Heart left ventricle (tissue), 16 donors: ENCODE results near the gene SLC2A5. TPM values are rescaled to one million over a fixed set of nuclear protein-coding genes. Genes with fewer than 3 reads are reported as not detected.

Source experiments
- ATAC-seq, 4 donors: fragments of 200-7000 bp; cut with Tn5 transposase; one replicate each; pipeline ENCODE4 v1.9.1; 2020 to 2022; ENCODE audit warnings: moderate library complexity in 4 of 4, mild to moderate bottlenecking in 3 of 4, moderate number of reproducible peaks in 1 of 4
- DNase-seq, 5 donors: peaks; one replicate each; pipeline ENCODE4 v3.0.0-alpha.2; 2020
- H3K27ac ChIP-seq, 12 donors: fragments of 200-600 bp; sonication (generic) in 4 of 12; one replicate each; pipeline versions ENCODE4 v1.5.0 to v1.8.0; 2016 to 2022; ENCODE audit warnings: mild to moderate bottlenecking in 2 of 12
- H3K27me3 ChIP-seq, 9 donors: fragments of 200-600 bp; sonication (generic) in 2 of 9; one replicate each; pipeline versions ENCODE4 v1.5.1 to v1.8.0; 2016 to 2022; ENCODE audit warnings: mild to moderate bottlenecking in 3 of 9
- H3K36me3 ChIP-seq, 9 donors: fragments of 200-600 bp; sonication (generic) in 2 of 9; one replicate each; pipeline versions ENCODE4 v1.5.0 to v1.8.0; 2018 to 2022; ENCODE audit warnings: mild to moderate bottlenecking in 2 of 9
- H3K4me1 ChIP-seq, 12 donors: fragments of 200-600 bp; sonication (generic) in 4 of 12; one replicate each; pipeline versions ENCODE4 v1.5.0 to v1.8.0; 2016 to 2022; ENCODE audit warnings: mild to moderate bottlenecking in 3 of 12
- H3K4me3 ChIP-seq, 12 donors: fragments of 200-600 bp; sonication (generic) in 4 of 12; one replicate each; pipeline versions ENCODE4 v1.5.0 to v1.8.0; 2017 to 2022; ENCODE audit warnings: mild to moderate bottlenecking in 9 of 12, moderate library complexity in 4 of 12
- H3K9me3 ChIP-seq, 12 donors: fragments of 200-600 bp; sonication (generic) in 4 of 12; one replicate each; pipeline versions ENCODE4 v1.5.0 to v1.8.0; 2016 to 2022; ENCODE audit warnings: mild to moderate bottlenecking in 1 of 12
- POLR2A ChIP-seq, 2 donors: fragments of 450-650 bp; IDR thresholded peaks; one replicate each; pipeline ENCODE4 v1.6.1; 2017; ENCODE audit warnings: antibody characterized with exemption in 2 of 2, mild to moderate bottlenecking in 2 of 2, moderate library complexity in 2 of 2
- WGBS, 4 donors: extraction: QIAGEN DNeasy Blood & Tissue Kit in 2 of 4; methylation state at CpG; one replicate each; pipeline versions ENCODE4 v1.1.5 to v1.1.7; 2013 to 2018; 5-methylcytosine and 5-hydroxymethylcytosine counted together
- intact Hi-C, 10 donors: fragments of 100-400 bp; cut with DNase I; formaldehyde crosslinking; loops; one replicate each; pipeline versions ENCODE4 v1.11.1 to v1.14.2; 2022
- polyA plus RNA-seq, 2 donors: library from polyadenylated mRNA; stranded (reverse); fragments of 200-250 nt; gene quantifications; one replicate each; pipeline ENCODE4 v1.2.3, GENCODE V29; 2013
- total RNA-seq, 9 donors: library from RNA; depleted of rRNA in 2 of 9; stranded (reverse); fragments of >200 nt in 2 of 9; fragmentation: NEBNext Ultra II Directional in 3 of 9; extraction: Animal tissue kit (Norgen Biotek cat#: 25700) in 3 of 9; gene quantifications; one replicate each; pipeline versions ENCODE4 v1.1.0 to v1.2.4, GENCODE V29; 2016 to 2023
- TF ChIP-seq, protein P1 (sequence below), 12 donors: fragments of 200-600 bp; sonication (generic) in 4 of 12; IDR thresholded peaks; one replicate each; pipeline versions ENCODE4 v1.5.0 to v1.8.0; 2018 to 2022; ENCODE audit warnings: antibody characterized with exemption in 12 of 12, mild to moderate bottlenecking in 5 of 12
- donor health status: ischemic (EF 13 %, LVEDD 7.1; RV severe dilation, severe dysfunction).
- donor health status: healthy with polysubstance abuse.
- donor health status: DM: no; HTN: yes; CAD: no.
- donor health status: DM: no; HTN: no; CAD: no.
- donor health status: ischemic (EF 25% LVEDD 6.9; RV normal size, moderate dysfunction).
- donor health status: ischemic (EF 25% LVEDD 5.7; RV mildly dilated, moderate dysfunction).
- donor health status: healthy.
- donor health status: DM: yes; HTN: yes; CAD: no.
- donor health status: ischemic (EF 35%, LVEDD 5.7; RV mildly dilated, moderate dysfunction).
- donor health status: nonischemic (EF 11% LVEDD 7.7; RV severe dilation, severe dysfunction).
- donor health status: DM: yes; HTN: yes; CAD: no.
- donor health status: PGD.
- donor health status: ischemic (EF 29% LVEDD 5.4; RV normal size, mild dysfunction).
- donor health status: nonischemic (EF 23%, LVEDD 6.1; RV moderate dilation, normal function).

The SLC2A5 gene
- total and polyA plus RNA-seq, 11 donors: 0.86 to 15.8 (median 2.3) TPM

DNA sequence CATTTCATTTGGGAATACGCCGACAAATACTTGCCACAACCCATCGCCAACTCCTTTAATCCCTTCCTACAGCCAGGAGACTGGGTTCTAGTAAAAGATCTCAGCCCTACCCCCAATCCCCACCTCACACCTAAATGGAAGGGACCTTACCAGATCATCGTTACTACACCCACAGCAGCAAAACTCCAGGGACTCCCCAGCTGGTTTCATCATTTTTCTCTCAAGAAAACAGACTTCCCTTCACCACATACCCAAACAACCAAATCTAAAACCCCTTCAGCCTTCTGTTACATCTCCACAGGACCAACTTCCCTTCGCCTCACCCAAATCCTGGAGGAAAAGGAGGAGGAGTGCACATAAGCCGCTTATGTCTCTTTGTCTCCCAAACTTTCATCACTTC lies 23.7 kb upstream of the SLC2A5 start:
- no peaks in the 10 kb centered on the region for H3K36me3 ChIP-seq
- H3K27ac ChIP-seq: no peak overlapping the region
- H3K4me1 ChIP-seq: peaks cover 0 to 1% (median 0%) of the 10 kb centered on the region in 12 donors
- no peaks in the 10 kb centered on the region for H3K27me3 ChIP-seq
- TF ChIP-seq, protein P1, sequence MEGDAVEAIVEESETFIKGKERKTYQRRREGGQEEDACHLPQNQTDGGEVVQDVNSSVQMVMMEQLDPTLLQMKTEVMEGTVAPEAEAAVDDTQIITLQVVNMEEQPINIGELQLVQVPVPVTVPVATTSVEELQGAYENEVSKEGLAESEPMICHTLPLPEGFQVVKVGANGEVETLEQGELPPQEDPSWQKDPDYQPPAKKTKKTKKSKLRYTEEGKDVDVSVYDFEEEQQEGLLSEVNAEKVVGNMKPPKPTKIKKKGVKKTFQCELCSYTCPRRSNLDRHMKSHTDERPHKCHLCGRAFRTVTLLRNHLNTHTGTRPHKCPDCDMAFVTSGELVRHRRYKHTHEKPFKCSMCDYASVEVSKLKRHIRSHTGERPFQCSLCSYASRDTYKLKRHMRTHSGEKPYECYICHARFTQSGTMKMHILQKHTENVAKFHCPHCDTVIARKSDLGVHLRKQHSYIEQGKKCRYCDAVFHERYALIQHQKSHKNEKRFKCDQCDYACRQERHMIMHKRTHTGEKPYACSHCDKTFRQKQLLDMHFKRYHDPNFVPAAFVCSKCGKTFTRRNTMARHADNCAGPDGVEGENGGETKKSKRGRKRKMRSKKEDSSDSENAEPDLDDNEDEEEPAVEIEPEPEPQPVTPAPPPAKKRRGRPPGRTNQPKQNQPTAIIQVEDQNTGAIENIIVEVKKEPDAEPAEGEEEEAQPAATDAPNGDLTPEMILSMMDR (IDR thresholded peaks at IDR 0.05): no peak
- TF ChIP-seq POLR2A (IDR thresholded peaks at IDR 0.05): no peak
- H3K4me3 ChIP-seq: no peak overlapping the region
- 65 to 83% (median 75%) methylated on average over 6 of the region's 6 CpGs for WGBS, 4 donors
- DNase-seq (no peak), ATAC-seq (no peak)
- H3K9me3 ChIP-seq: peaks cover 0 to 9% (median 2%) of the 10 kb centered on the region in 12 donors
- intact Hi-C loops: loop anchor here in 2 of 10 donors (10.0 kb wide), 2 partner anchors 58 to 178 kb away; no protein-coding TSS in a partner anchor

DNA sequence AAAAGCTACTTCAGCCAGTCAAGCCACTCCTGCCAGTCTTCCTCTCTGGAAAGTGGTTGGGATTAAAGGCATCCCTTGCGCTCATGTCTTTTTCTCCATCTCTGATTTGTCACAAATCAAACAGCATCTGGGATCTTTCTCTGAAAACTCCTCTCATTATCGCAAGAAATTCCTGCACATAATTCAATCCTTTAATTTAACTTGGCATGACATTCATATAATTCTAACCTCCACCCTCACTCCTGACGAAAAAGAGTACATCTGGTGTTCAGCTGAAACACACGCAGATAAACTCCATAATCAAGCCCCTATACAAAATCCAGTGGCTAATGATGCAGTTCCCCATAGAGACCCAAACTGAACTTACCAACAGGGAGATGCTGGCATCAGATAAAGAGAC lies 19.4 kb upstream of the SLC2A5 start:
- Histone ChIP-seq H3K27ac (no peak overlapping the region), H3K4me3 (no peak overlapping the region), H3K4me1 (peaks cover 0 to 22% (median 11%) of the 10 kb centered on the region in 12 donors), H3K27me3 (no peaks in the 10 kb centered on the region), H3K36me3 (no peaks in the 10 kb centered on the region), H3K9me3 (peaks cover 0 to 3% (median 0%) of the 10 kb centered on the region in 12 donors)
- intact Hi-C loops: loop anchor here in 1 of 10 donors (10.0 kb wide), 1 partner anchor 54 kb away; no protein-coding TSS in a partner anchor
- no peak for TF ChIP-seq POLR2A (IDR thresholded peaks at IDR 0.05)
- TF ChIP-seq, protein P1 (IDR thresholded peaks at IDR 0.05): no peak
- WGBS, 4 donors: 78 to 83% (median 81%) methylated on average over 4 of the region's 4 CpGs
- DNase-seq (no peak), ATAC-seq (no peak)

DNA sequence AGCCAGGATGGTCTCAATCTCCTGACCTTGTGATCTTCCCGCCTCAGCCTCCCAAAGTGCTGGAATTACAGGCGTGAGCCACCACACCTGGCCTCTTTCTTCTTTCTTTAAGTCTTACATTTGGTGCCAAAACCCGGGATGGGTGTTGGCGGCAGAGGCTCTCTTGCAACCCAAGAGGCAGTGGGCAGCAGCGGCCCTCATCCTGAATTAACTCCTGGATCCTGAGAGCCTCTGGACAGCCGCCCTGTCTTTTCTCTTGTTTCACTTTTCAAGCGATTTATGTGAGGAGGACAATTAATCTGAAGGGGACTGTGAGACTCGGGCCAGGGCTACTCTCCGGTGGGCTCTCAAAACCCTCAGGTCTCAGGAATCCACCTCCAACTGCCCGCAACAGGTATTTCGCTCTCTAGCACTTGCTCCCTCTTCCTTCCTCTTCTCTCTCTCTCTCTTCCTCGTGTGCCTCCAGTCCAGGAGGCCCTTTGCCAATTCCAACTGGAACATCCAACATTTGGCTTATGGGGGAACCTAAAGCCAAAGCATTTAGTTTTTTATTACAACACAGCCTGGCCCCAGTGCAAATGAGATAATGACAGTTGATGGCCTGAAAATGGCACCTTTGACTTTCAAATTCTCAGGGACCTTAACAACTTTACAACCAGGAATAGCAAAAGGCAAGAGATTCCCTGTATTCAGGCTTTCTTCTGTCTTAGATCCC lies 18.1 kb upstream of the SLC2A5 start:
- Histone ChIP-seq H3K27me3 (no peaks in the 10 kb centered on the region), H3K36me3 (no peaks in the 10 kb centered on the region), H3K9me3 (peaks cover 0 to 3% (median 0%) of the 10 kb centered on the region in 12 donors), H3K27ac (no peak overlapping the region), H3K4me3 (no peak overlapping the region), H3K4me1 (peaks cover 0 to 32% (median 11%) of the 10 kb centered on the region in 12 donors)
- WGBS, 4 donors: 85 to 88% (median 87%) methylated on average over 12 of the region's 12 CpGs
- intact Hi-C loops: loop anchor here in 1 of 10 donors (10.0 kb wide), 1 partner anchor 53 kb away; no protein-coding TSS in a partner anchor
- ATAC-seq (no peak), DNase-seq (no peak)
- no peak for TF ChIP-seq POLR2A (IDR thresholded peaks at IDR 0.05)
- TF ChIP-seq, protein P1 (IDR thresholded peaks at IDR 0.05): no peak

DNA sequence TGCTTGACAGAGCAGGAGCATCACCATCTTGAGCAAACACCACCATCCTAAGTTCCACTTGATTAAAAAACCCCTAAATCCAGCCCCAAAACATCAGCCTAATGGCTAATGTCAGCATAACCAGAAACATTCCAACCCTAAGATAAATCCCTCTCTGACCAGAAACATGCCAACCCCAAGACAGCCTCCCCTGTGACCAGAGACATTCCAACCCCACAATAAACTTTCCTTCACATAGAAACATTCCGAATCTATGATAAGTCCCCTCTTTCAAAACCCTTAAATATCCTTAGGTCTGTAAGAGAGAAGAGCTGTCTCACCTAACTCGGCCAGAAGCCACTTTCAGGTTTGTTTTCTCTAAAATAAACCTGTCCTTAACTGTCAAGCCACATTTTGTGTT lies 17.4 kb upstream of the SLC2A5 start:
- Histone ChIP-seq H3K27ac (no peak overlapping the region), H3K4me3 (no peak overlapping the region), H3K36me3 (no peaks in the 10 kb centered on the region), H3K4me1 (peaks cover 0 to 37% (median 11%) of the 10 kb centered on the region in 12 donors), H3K9me3 (peaks cover 0 to 3% (median 0%) of the 10 kb centered on the region in 12 donors), H3K27me3 (no peaks in the 10 kb centered on the region)
- DNase-seq: no peak
- intact Hi-C loops: loop anchor here in 1 of 10 donors (10.0 kb wide), 1 partner anchor 52 kb away; no protein-coding TSS in a partner anchor
- WGBS, 4 donors: 65 to 93% (median 73%) methylated on average over 2 of the region's 2 CpGs
- TF ChIP-seq, protein P1 (IDR thresholded peaks at IDR 0.05): no peak
- no peak for TF ChIP-seq POLR2A (IDR thresholded peaks at IDR 0.05)
- ATAC-seq: no peak
